NCI-H2107 (cell line): ENCODE data around the gene CPAMD8.
"Not testable (repeated sequence)": the region's sequence is repeated elsewhere in the genome, so short reads cannot be mapped to it uniquely, and the experiment has no call there.

Experiments used
- DNase-seq: peaks from one replicate; lab custom pipeline; 2025; lab: John Stamatoyannopoulos, UW

CPAMD8 gene

DNA sequence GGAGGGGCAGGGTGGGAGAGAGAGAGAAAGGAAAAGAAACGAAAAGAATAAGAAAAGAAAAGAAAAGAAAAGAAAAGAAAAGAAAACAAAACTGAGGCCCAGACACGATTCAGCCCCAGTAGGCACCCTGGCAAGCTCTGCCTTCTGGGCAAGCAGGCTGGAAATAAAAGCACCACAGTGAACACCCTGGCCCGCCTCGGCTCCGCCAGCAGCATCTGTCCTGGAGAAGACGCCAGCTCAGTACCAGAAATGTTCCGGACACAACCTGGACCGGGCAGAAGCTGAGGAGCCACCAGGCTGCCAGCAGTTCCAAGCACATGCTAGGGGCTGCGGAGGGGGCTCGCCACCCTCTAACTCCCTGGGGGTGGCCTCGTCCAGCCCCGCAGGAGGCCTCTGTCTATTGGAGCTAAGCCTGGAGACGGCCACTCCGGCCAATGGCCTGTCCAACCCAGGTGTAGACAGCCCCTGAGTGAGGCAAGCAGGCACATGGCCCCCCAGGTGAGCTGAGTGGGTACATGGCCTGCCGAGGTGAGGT, 11.4 kb upstream of the CPAMD8 start:
- DNase-seq: no peak

DNA sequence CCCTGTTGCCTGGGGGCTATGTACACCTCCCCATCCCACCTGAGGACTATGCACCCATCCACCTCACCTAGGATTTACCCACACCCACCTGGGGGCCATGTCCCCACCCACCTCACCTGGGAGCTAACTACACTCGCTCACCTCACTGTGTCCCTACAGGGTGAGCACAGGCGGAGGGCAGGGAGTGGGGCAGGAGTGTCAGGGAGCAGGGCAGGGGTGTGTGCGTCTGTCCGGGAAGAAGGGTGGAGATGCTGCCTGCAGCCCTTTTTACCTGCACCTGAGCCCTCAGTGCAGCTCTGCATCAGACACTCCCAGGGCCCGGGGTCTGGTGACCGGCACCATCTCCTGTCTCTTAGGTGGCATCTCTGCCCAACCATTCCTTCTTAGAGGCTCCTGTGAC, 10.6 kb upstream of the CPAMD8 start:
- no peak for DNase-seq

DNA sequence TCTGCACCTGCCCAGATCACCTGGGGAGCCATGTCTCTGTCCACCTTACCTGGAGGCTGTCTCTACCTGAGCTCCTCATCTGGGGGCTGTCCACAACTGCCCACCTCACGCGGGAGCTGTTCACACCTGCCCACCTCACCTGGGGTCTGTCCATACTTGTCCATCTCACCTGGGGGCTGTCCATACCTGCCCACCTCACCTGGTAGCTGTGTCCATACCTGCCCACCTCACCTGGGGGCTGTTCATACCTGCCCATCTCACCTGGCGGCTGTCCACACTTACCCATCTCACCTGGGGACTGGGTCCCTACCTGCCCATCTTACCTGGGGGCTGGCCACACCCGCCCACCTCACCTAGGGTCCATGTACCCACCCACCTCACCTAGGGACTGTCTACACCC, 10.0 kb upstream of the CPAMD8 start:
- DNase-seq: no peak

DNA sequence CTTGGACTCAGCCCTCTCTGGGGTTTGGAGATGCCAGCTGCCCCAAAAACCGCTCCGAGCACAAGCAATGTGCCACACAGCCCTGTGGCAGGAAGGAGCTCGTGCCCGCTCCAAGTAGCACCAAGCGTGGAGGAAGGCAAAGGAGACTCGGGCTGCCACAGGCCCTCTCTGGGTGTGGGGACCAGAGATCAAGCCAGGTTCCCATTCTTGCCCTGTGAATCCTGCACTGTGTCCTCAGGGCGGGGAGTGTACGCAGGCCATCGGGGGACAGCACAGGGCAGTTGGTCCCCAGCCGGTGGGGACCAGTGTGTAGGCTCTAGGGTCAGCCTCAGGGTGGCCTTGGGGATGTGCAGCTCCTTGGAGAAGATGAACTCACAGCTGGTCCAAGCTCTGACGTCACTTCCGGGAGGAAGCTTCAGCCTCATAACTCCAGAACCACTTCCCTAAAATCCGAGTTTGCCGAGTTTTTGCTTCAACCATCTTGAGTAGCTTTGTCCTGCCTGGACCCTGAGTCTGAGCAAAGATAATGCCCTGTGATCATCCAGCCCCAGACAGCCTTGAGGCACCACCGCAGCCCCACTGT, 9.3 kb upstream of the CPAMD8 start:
- DNase-seq: no peak

DNA sequence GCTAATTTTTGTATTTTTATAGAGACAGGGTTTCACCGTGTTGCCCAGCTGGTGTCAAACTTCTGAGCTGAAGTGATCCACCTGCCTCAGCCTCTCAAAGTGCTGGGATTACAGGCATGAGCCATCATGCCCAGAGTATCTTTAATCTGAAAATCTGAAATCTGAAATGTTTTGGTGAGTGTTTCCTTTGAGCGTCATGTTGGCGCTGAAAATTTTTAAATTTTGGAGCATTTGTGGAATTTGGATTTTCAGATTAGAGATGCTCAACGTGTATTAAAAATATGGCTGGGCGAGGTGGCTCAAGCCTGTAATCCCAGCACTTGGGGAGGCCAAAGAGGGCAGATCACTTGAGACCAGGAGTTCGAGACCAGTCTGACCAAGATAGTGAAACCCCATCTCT, 5.1 kb upstream of the CPAMD8 start:
- no peak for DNase-seq

DNA sequence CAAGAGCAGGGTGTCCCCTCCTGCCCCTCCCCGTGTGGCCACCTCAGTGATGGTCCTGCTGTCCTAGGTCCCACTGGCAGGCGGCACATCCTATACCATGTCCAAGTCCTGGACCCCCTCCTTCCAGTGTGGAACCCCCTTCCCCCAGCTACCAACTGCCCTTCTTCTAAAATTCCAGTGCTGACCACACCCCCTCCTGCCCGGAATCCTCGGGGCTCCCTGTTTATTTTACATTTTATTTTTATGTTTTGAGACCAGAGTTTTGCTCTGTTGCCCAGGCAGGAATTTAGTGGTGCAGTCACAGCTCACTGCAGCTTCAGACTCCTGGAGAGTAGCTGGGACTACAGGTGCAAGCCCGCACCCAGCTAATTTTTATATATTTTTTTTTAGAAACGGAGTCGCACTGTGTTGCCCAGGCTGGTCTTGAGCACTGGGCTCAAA, 945 bp upstream of the CPAMD8 start:
- no peak for DNase-seq

DNA sequence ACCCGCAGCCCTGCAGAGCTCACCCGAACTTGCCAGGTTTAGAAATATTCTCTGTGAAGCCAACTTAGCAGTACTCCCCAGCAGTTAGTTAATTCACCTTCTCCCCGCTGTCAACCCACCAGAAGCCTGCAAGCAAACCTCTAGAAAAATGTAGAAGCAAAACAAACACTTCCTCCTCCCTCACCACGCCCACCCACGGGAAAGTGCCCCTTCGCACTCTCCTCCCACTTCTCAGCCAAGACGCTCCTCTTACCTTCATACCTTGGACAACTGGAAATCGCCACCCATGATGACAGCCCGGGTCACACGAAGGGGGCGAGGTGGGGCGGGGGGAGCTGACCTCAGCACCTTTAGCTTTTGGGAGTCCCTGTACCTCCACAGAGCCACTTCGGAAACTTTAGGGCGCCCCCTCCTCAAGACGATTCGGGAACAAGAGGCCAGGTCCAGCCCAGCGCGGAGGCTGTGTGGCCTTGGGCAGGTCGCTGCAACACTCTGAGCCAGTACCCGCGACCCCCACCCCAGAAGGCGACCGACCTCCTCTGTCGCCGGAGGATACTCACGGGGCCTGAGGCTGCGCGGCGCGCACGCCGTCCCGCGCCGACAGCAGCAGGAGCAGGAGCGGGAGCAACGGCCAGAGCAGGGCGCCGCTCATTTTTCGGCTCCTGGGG, 485 bp downstream of the CPAMD8 start:
- no peak for DNase-seq

DNA sequence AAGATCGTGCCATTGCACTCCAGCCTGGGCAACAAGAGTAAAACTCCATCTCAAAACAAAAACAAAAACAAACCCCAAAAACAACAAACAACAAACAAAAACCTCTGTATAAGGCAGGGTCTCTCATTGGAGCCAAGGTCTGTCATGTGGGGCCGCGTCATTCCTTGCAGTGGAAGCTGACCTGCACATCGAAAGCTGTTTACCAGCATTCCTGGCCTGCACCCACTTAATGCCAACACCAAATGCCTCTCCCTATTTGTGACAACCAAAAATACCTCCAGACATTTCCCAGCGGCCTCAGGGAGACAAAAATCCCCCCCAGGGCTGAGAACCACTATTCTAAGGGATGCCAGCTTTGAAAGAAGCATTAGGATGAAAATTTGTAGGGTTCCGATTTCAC, 1.2 kb downstream of the CPAMD8 start:
- DNase-seq: no peak

DNA sequence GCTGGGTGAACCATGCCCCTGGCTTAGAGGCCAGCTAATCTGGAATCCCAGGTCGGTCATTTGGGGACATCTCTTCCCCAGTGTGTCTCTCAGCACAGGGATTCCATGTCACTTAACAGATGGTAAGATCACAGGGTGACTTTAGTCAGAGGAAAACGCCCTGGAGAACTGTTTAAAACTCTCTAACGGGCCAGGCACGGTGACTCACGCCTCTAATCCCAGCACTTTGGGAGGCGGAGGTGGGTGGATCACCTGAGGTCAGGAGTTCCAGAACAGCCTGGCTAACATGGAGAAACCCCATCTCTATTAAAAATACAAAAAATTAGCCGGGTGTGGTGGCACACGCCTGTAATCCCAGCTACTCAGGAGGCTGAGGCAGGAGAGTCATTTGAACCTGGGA, 1.7 kb downstream of the CPAMD8 start:
- DNase-seq: not testable (repeated sequence)

DNA sequence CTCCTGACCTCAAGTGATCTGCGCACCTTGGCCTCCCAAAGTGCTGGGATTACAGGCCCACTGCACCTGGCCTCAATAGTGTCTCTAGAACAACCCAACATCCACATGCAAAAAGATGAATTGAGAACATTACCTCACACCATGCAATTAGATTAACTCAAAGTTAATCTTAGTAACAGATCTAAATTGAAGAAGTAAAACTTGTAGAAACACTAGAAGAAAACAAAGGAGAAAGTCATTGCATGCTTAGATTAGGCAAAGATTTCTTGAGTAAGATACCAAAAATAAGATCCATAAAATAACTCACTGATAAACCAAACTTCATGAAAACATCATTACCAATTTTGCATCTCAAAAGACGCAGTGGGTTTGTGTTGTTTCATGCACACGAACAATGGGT, 2.8 kb downstream of the CPAMD8 start:
- DNase-seq: no peak

DNA sequence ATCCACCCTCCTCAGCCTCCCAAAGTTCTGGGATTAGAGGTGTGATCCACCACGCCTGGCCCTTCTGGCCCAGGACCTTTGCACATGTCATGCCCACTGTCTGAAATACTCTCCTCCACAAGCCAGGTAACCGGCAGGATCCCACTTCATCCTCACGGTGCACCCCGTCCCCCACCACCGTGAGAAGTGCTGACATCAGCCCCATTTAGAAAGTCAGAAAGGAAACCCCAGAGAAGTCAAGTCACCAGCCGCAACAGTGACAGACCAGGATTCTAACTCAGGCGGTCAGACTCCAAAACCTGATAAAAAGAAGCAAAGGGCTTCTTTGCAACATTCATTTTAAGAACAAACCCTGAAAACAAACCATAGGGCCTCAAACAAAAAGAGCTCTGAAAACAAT, 3.9 kb downstream of the CPAMD8 start:
- no peak for DNase-seq

DNA sequence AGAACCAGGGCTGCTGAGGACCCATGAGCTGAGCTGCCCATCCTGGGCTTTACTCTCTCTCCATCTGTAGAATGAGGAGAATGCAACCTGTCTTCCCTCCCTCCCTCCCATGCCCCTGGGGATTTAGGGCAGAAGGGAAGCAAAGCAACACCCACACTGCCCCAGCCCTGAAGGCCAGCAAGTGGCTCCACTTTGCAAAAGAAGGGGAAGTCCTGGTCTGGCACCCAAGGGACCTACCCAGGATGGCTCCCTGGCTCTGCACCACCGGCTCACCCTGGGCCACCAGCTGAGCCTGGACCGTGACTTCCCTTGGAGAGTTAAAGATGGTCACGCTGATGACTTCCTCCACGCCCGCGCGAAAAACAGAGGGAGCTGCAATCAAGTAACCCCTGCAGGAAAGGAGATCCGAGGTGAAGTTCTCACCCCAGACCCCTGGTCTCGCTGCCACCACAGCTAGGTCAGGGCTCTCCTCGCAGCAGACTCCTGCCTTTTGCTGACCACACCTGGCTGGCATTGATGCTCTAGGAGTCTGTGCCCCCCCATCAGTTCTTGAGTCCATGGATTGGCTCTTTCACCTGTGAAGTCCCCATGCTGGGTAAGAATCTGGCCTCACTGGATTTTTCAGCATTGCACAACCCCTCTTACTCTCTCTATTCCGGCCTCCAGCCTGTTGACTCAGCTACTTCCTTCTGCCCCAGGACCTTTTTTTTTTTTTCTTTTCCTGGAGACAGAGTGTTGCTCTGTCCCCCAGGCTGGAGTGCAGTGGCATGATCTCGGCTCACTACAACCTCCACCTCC, 4.6 kb downstream of the CPAMD8 start:
- no peak for DNase-seq

DNA sequence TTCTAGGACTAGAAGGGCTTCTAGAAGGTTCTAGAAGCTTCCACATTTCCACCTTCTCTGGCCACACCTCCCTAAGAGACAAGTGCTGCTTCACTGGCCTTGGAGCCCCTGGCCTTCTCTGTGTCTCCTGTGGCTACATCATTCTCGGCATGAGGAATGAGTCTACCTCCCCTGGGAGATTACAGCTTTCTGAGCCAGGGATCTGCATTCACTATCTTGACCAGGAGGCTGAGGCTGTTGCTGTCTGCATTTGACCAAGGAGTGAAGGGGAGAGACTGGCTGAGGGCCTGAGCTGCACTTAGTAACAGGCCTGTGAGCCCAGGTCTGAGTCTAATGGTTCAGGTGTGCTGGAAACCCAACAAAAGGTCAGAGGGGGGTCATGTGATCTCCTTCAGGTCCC, 5.3 kb downstream of the CPAMD8 start:
- DNase-seq: no peak

DNA sequence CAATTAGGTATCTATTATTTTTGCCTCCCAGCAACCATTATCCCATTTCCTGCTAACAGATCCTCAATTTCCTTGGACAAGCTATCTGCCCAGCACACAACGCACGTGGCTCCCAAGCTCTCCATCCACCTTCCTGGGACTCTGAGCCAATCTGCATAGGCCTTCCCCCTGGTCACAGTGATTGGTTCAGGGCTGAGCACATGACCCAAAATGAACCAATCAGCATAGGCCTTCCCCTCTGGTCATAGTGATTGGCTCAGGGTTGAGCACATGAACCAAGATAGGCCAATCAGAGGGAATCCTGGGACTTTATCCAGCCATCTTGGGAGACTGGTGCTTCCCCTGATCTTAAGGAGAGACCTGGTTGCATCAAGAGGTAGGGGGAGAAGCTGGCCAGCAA, 5.8 kb downstream of the CPAMD8 start:
- no peak for DNase-seq

DNA sequence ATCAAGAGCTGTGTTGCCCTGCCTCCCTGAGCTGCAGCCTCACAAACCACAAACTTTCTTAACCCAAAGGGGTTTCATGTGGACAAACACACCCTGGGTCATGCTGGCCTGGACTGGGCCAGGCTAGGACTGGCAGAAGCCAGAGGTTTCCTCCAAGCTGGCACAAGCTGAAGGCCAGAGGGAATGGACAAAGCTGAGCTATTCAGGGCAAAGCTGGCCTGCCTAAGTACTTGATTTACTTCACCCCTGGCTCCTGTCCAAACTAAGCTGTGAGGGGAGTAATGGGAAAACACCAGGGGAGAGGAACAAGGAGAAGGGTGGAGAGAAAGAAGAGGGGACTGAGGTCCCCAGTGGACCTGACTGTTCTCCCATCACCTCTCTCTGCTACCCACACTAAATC, 6.2 kb downstream of the CPAMD8 start:
- DNase-seq: no peak

DNA sequence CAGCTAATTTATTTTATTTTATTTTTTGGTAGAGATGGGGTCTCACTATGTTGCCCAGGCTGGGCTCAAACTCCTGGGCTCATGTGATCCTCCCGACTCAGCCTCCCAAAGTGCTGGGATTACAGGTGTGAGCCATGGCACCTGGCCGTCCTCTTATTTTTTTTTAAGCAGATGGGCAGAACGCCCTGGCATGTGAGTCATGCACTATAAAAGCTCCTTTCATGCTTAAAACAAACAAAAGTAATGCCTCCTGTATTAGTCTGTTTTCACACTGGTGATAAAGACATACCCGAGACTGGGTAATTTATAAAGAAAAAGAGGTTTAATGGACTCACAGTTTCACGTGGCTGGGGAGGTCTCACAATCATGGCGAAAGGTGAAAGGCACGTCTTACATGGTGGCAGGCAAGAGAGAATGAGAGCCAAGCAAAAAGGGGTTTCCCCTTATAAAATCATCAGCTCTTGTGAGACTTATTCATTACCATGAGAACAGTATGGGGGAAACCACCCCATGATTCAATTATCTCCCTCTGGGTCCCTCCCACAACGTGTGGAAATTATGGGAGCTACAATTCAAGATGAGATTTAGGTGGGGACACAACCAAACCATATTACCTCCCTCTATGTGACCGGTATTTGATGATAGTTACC, 12.3 kb downstream of the CPAMD8 start:
- not testable (repeated sequence) for DNase-seq

DNA sequence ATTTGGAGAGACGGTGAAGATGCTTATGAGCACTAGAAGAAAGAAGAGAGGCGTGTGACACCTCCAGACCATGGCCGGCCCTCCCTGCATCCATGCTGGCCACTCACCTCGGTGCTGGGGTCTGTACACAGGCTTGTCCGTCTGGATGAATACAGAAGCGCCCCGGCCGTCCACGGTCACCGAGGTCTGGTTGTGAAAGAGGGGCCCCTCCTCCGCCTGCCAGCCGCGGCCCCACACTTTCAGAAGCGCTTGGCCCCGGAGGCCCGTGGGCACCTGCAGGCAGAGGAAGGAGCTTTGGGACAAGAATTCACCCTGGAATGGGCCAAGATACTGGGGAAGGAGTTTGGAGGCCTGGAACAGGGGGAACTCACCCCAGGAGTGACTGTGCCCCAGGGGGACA, 15.1 kb downstream of the CPAMD8 start:
- DNase-seq: no peak

DNA sequence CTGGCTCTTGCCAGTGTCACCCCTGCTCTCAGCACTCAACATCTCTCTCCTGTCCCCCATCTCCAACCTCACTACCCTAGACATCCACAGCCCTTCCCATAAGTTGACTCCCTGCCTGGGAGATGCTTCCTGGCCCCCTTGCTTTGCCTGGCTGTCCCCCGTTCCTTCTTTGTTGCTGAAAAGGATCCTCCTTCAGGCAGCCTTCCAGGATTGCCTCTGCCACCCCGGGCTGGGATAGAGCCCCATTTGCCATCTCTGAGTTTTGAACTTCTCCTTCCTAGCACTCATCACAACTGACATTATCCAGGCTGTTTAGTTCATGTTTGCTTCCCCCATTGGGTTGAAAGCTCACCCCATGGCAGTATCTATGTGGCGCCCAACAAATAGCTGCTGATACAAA, 20.0 kb downstream of the CPAMD8 start:
- DNase-seq: no peak

DNA sequence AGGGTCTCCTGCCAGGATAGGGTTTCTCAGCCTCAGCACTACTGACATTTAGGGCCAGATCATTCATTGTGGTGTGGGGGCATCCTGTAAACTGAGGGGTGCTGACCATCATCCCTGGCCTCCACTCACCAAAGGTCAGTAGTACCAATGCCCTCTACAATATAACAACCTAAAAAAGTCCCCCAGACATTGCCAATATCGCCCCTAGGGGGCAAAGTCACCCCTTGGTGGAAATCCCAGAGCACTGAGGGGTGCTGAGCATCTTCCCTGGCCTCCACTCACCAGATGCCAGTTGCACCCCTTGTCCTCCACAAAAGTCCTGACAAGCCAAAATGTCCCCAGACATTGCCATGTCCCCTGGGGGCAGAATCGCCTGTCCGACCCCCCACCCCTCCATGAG, 21.6 kb downstream of the CPAMD8 start:
- no peak for DNase-seq

DNA sequence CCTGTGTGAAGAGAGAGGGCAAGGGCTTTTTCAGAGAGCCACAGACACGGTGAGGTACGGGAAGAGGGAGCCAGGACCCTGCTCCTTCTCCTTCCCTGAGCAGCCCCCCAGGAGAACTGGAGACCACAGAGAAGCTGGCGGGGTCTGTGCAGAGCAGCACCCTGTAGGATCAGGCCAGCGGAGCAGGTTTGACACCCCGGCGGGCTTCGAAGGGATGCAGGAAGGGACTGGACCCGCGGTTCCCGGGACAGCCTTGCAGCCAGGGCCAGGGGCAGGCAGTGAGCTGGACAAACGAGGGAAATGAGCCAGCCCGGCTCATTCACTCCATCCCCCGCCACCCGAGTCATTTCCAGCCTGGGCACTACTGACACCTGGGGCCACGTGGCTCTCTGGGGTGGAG, 22.2 kb downstream of the CPAMD8 start:
- no peak for DNase-seq

DNA sequence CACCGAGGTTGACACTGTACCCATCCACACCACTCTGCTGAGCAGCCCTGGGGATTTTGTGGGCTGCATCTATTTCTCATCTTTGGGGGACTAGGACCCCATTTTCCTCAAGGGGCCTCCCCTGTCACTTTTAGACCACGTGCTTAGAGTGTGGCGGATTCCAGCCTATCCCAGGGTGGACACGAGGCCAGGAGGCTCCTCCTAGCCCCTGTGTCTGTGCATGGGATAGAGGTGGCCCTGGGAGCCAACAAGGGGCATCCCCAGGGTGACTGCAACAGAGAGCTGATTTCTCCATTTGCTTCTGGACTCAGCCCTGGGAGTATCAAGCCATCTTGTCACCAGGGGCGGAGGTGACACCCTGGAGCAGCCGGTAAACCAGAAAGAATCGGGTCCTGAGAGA, 24.2 kb downstream of the CPAMD8 start:
- DNase-seq: no peak

DNA sequence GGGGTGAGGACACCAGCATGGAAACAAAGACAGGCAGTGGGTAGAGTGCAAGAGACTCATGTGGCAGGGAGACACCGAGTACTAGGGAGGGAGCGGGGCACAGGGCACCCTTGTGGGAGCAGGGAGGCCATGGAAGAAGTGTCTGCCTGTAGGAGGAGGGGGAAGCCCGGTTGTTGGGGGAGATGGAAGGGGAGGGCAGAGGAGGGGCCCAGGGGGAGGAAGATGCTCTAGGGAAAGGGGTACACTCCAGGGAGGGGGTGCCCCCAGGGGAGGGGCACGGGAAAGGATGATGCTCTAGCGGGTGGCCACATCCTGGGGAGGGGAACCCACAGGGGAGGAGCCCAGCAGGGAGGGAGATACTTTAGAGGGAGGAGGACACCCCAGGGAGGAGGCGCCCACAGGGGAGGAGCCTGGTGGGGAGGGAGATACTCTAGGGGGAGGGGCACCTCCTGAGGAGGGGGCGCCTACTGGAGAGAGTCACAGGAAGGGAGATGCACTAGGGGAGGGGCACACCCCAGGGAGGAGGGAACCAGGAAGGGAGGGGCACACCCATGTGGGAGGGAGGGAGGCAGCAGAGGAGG, 24.9 kb downstream of the CPAMD8 start:
- no peak for DNase-seq
